ENCODE data around the gene HEATR5A.
"Not testable (repeated sequence)": the region's sequence is repeated elsewhere in the genome, so short reads cannot be mapped to it uniquely, and the experiment has no call there.

HEATR5A gene

DNA sequence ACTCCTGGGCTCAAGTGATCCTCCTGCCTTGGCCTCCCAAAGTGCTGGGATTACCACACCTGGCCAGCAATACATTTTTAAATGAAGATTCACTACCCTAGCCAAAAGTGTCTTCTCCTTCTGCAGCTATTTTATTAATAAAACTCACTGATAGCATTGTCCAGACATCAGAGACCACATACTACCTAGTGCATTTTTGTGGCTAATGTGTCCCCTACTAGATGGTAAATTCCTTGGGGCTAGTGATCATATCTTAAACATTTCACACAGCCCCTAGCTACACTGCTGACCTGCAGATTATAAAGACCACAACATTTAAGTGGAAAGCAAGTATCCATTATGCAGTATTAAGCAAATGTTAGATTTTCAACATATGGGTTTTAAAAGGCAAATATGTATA, 19.9 kb upstream of the HEATR5A start:
- TF ChIP-seq, protein P1, sequence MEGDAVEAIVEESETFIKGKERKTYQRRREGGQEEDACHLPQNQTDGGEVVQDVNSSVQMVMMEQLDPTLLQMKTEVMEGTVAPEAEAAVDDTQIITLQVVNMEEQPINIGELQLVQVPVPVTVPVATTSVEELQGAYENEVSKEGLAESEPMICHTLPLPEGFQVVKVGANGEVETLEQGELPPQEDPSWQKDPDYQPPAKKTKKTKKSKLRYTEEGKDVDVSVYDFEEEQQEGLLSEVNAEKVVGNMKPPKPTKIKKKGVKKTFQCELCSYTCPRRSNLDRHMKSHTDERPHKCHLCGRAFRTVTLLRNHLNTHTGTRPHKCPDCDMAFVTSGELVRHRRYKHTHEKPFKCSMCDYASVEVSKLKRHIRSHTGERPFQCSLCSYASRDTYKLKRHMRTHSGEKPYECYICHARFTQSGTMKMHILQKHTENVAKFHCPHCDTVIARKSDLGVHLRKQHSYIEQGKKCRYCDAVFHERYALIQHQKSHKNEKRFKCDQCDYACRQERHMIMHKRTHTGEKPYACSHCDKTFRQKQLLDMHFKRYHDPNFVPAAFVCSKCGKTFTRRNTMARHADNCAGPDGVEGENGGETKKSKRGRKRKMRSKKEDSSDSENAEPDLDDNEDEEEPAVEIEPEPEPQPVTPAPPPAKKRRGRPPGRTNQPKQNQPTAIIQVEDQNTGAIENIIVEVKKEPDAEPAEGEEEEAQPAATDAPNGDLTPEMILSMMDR (IDR thresholded peaks at IDR 0.05; ENCODE audit: insufficient read depth, low read depth, low read length, missing control alignments), result no peak
- DNase-seq (ENCODE audit: low read depth), result no peak
- no peak overlapping the region for H3K4me3 ChIP-seq (ENCODE audit: low read length)

DNA sequence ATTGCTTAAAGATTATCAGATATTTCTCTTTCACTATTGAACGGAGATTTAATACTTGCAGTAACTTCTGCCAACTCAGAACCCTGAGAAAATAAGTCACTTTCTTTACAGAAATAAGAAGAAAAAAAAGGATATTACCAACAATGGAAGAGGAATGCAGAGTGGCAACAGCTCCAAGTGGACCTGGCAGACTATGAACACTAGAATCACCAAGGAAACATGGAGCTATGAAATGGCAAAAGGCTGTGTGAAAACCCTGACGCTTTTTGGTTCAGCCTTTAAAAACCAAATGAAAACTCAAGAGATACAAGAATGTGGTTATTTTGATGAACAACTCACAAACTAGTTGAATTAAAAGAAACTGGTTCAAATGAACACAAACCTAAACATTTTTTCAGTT, 19.2 kb upstream of the HEATR5A start:
- H3K4me3 ChIP-seq (ENCODE audit: low read length), result no peak overlapping the region

DNA sequence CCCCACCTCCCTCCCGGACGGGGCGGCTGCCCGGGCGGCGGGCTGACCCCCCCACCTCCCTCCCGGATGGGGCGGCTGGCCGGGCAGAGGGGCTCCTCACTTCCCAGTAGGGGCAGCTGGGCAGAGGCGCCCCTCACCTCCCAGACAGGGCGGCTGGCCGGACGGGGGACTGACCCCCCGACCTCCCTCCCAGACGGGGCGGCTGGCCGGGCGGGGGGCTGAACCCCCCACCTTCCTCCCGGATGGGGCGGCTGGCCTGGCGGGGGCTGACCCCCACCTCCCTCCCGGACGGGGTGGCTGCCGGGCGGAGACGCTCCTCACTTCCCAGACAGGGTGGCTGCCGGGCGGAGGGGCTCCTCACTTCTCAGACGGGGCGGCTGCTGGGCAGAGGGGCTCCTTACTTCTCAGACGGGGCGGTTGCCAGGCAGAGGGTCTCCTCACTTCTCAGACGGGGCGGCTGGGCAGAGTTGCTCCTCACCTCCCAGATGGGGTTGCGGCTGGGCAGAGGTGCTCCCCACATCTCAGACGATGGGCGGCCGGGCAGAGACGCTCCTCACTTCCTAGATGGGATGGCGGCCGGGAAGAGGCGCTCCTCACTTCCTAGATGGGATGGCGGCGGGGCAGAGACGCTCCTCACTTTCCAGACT, 16.8 kb upstream of the HEATR5A start:
- not testable (repeated sequence) for DNase-seq (ENCODE audit: low read depth)

More for the DNA sequence above, 19.2 kb upstream of the HEATR5A start:
- TF ChIP-seq, protein P1 (IDR thresholded peaks at IDR 0.05; ENCODE audit: insufficient read depth, low read depth, low read length, missing control alignments), result no peak
- DNase-seq (ENCODE audit: low read depth), result no peak

DNA sequence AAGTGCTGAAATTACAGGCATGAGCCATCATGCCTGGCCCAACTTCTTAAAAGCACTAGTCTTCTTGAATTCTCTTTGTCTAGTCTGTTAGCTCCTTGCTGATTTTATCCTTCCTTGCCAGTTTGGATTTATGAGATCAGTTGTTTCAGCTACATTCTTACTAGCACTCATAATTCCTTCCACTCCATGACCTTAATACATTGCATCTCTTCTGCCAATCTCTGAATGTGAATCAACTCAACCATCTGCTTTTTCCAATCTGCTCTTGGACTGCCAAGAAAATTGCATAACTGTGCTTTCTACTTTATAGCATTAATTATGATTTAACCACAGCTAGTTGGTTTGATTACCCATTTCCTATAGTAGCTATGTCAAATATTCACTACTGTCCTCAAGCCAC, 14.9 kb upstream of the HEATR5A start:
- no peak overlapping the region for H3K4me3 ChIP-seq (ENCODE audit: low read length)
- TF ChIP-seq, protein P1 (IDR thresholded peaks at IDR 0.05; ENCODE audit: insufficient read depth, low read depth, low read length, missing control alignments), result no peak
- DNase-seq (ENCODE audit: low read depth), result no peak

More for the DNA sequence above, 16.8 kb upstream of the HEATR5A start:
- H3K4me3 ChIP-seq (ENCODE audit: low read length), result not testable (repeated sequence)

DNA sequence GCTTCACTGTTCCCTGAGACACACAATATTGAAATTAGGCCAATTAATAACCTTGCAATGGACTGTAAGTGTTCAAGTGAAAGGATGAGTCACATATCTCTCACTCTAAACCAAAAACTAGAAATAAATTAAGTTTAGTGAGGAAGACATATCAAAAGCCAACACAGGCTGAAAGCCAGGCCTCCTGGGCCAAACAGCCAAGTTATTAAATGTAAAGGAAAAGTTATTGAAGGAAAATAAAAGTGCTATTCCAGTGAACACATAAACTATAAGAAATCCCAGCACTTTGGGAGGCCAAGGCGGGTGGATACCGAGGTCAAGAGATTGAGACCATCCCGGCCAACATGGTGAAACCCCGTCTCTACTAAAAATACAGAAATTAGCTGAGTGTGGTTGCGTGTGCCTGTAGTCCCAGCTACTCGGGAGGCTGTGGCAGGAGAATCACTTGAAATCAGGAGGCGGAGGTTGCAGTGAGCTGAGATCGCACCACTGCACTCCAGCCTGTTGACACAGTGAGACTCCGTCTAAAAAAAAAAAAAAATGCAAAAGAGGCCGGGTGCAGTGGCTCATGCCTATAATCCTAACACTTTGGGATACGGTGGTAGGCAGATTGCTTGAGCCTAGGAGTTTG, 10.4 kb upstream of the HEATR5A start:
- no peak for DNase-seq (ENCODE audit: low read depth)

DNA sequence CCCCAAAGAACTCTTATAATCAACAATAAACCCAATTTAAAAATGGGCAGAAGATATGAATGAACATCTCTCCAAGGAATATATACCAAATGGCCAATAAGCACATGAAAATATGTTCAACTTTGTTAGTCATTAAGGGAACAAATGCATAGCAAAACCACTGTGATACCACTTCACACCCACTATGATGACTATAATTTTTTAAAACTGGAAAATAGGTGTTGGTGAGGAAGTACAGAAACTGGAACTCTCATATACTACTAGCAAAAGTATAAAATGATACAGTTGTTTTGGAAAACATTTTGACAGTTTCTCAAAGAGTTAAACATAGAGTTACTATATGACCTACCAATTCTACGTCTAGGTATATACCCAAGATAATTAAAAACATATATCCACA, 9.4 kb upstream of the HEATR5A start:
- TF ChIP-seq, protein P1 (IDR thresholded peaks at IDR 0.05; ENCODE audit: insufficient read depth, low read depth, low read length, missing control alignments), result no peak
- DNase-seq (ENCODE audit: low read depth), result no peak
- H3K4me3 ChIP-seq (ENCODE audit: low read length), result no peak overlapping the region

More for the DNA sequence above, 10.4 kb upstream of the HEATR5A start:
- H3K4me3 ChIP-seq (ENCODE audit: low read length), result no peak overlapping the region
- TF ChIP-seq, protein P1 (IDR thresholded peaks at IDR 0.05; ENCODE audit: insufficient read depth, low read depth, low read length, missing control alignments), result no peak

DNA sequence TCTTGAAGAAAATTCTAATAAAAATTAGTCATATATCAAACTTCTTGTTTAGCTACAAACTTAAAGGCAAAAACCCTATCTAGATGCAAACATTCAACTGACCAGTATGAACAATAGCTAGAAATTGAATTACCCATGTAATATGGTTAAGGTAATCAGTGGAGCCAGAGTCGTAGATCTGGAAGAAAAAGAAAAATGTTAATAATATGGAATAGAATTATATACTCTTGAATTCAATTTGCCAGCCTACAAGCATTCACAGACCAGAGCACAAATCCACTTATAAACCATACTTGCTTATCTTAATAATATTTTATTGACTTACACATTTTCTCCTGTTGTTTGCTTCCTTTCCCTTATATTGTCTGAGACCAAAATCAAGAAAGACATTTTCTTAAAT, 7.7 kb upstream of the HEATR5A start:
- TF ChIP-seq, protein P1 (IDR thresholded peaks at IDR 0.05; ENCODE audit: insufficient read depth, low read depth, low read length, missing control alignments), result no peak
- DNase-seq (ENCODE audit: low read depth), result no peak
- H3K4me3 ChIP-seq (ENCODE audit: low read length), result no peak overlapping the region
